ENCODE measurements around the gene STARD3.

- TF ChIP-seq CTCF (IDR thresholded peaks at IDR 0.05; ENCODE audit: low read length): no peak
- no peak for TF ChIP-seq EZH2 (IDR thresholded peaks at IDR 0.05; ENCODE audit: borderline replicate concordance, low read length)
Observed at GRCh38 chr17:39679521-39680192, 42.7 kb downstream of the STARD3 start.
